Fibroblast of peridontal ligament (primary cell): ENCODE measurements around the gene FADS3.
A peak's percentile ranks its signal among the peaks of the same experiment; 100 is the strongest.

Experiments
- DNase-seq: peaks from one replicate; pipeline ENCODE4 v3.0.0-alpha.2; 2010; ENCODE audit errors: extremely low read depth

The FADS3 gene

GRCh38 chr11:61891331-61892084 lies at the start of gene FADS3:
Gene FADS3 (minus strand): TSS chr11:61891545. CDS start chr11:61891381, 164 bp downstream.
- peak; percentile 59 for DNase-seq

- no peak for DNase-seq
Measured at GRCh38 chr11:61940466-61940865, 49.1 kb upstream of the FADS3 start.

- no peak for DNase-seq
Measured at GRCh38 chr11:61935861-61936260, 44.5 kb upstream of the FADS3 start.

- DNase-seq = no peak
Measured at GRCh38 chr11:61930933-61931332, 39.6 kb upstream of the FADS3 start.

- peak; percentile 50 for DNase-seq
Measured at GRCh38 chr11:61928606-61929005, 37.3 kb upstream of the FADS3 start.

- no peak for DNase-seq
Measured at GRCh38 chr11:61927501-61927900, 36.2 kb upstream of the FADS3 start.

- no peak for DNase-seq
Measured at GRCh38 chr11:61926235-61926634, 34.9 kb upstream of the FADS3 start.

GRCh38 chr11:61925736-61926135 lies 34.4 kb upstream of the FADS3 start:
- no peak for DNase-seq

GRCh38 chr11:61924064-61924455 lies 32.7 kb upstream of the FADS3 start:
- DNase-seq = no peak

- peak; percentile 73 for DNase-seq
Measured at GRCh38 chr11:61923166-61924063, 32.1 kb upstream of the FADS3 start.

- peak; percentile 87 for DNase-seq
Measured at GRCh38 chr11:61922539-61922938, 31.2 kb upstream of the FADS3 start.

GRCh38 chr11:61921446-61921845 lies 30.1 kb upstream of the FADS3 start:
- DNase-seq = no peak

- no peak for DNase-seq
Measured at GRCh38 chr11:61919705-61920631, 28.6 kb upstream of the FADS3 start.

GRCh38 chr11:61918938-61919704 lies 27.8 kb upstream of the FADS3 start:
- DNase-seq = no peak

GRCh38 chr11:61918251-61918937 lies 27.0 kb upstream of the FADS3 start:
- no peak for DNase-seq

- peak; percentile 26 for DNase-seq
Measured at GRCh38 chr11:61917334-61918109, 26.2 kb upstream of the FADS3 start, which contains the start of gene RAB3IL1. Gene RAB3IL1 (minus strand): TSS chr11:61917566. CDS start chr11:61917367, 199 bp downstream.

GRCh38 chr11:61916737-61917333 lies 25.5 kb upstream of the FADS3 start:
- DNase-seq = no peak

GRCh38 chr11:61914471-61915171 lies 23.3 kb upstream of the FADS3 start:
- DNase-seq = no peak
